Fibroblast of skin of right biceps (primary cell): ENCODE results near the gene AMACR.
A peak's percentile ranks its signal among the peaks of the same experiment; 100 is the strongest.
"Not testable (repeated sequence)": the region's sequence is repeated elsewhere in the genome, so short reads cannot be mapped to it uniquely, and the experiment has no call there.

ENCODE experiments used
- DNase-seq: peaks from one replicate; pipeline ENCODE4 v3.0.0-alpha.2; 2013

AMACR gene

DNA sequence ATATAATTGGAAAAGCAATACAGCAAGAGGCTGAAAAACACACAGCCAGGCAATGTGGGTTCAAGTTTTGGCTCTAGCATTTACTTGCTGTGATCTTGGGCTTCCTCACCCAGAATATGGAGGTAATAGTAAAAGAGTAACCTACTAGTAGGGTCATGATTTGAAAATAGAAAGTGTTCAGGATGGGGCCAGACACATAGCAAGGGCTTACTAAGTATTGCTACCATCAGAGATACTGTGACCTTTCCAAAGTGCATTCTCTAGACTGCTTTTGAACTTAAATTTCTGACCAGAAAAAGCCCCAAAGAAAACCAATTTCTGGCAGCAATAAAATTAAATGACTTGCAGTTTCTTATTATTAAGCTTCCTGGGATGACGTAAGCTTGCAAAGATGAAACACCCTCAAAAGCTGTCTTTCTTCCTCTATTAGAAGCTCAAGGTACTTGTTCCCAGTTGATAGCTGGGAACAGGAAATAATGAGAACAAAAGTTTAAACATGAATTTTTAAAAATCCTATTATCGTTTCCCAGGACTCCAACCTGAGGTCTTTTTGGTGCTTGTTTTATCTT lies 43.6 kb downstream of the AMACR start:
- DNase-seq: peak; percentile 15

DNA sequence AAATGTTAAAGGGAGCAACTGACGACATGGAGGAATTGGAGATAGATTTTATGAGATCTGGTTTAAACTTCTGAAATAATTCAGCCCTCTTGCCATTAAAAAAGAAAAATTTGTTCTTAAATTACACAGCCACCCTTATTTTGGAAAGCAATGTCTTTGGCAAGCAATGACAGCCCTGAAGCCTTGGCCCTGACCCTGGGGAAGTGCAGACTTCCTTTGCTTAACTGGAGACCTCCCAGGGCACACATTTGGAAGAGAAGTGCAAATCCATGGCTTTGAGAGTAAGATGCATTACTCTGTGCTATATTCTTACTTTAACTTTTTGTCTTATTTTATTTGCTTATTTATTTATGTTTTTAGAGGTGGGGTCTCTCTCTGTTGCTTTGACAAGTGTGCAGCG lies 49.7 kb downstream of the AMACR start:
- DNase-seq: no peak

DNA sequence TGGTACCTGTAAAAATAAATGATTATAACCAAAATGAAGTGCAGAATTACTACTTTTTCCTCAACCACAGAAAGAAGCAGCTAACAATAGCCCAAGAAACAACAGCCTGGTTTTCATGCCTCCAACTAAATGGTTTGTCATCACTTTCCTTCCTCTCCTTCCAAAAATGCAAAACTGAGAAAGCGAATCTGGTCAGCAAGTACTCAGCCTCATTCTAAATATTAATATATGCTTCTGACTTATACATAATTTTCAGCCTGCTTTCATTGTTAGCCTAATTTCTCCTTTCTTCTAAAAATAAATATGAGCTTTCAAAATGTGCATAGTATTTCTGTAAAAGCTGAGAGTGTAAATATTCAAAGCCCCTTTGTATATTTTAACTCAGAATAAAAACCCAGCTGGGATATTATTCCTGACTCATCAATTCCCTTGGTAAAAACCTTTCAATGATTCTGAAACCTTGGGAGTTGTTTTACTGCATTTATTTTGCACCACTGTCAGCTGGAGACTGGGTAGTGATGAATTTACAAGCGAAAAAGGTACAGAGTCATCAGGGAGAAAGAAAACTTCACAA lies 50.2 kb downstream of the AMACR start:
- no peak for DNase-seq

- DNase-seq: not testable (repeated sequence)
These were observed 55.7 kb downstream of the AMACR start for GRCh38 chr5:33952175-33952574.

DNA sequence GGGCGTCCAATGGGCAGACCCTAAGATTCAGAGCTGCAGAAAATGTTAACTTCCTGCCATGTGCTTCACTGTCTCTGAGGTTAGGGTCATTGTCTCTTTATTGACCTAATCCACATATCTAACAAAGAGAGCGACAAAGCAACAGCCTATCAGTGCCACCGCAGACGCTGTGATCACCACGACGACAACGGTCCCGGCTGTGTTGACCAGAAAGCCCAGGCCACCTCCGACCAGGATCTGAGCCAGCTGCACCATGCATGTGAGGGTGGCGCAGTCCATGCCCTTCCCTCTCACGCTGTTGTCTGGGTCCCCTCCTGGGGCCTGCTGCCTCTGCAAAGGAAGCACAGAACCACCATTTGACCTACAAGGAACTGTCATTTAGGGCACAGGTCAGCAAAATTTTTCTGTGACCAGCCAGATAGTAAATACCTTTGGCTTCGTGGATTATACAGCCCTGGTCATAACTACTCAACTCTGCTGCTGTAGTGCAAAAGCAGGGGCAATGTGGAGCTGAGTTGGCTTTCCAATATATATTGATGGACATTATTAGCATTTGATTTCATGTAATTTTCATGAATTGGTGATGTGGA lies 63.2 kb downstream of the AMACR start:
- no peak for DNase-seq

DNA sequence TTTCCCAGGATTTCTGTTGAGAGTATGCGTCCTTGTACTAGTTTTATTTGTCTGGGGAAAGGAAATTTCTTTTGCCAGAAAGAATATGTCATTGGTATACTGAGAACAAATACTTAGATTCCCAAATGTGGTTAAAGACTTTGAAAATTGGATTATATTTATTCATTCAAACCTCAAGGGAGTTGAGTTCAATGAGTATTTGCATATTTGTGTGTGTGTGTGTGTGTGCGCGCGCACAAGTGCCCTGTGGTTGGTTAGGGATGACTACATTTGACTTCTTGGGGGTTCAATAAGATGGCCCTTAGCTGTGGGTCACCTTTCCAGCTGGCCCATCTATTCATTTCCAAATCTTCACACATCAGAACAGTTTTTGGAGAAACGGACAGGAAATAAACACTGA lies 66.8 kb downstream of the AMACR start:
- DNase-seq: peak; percentile 17

DNA sequence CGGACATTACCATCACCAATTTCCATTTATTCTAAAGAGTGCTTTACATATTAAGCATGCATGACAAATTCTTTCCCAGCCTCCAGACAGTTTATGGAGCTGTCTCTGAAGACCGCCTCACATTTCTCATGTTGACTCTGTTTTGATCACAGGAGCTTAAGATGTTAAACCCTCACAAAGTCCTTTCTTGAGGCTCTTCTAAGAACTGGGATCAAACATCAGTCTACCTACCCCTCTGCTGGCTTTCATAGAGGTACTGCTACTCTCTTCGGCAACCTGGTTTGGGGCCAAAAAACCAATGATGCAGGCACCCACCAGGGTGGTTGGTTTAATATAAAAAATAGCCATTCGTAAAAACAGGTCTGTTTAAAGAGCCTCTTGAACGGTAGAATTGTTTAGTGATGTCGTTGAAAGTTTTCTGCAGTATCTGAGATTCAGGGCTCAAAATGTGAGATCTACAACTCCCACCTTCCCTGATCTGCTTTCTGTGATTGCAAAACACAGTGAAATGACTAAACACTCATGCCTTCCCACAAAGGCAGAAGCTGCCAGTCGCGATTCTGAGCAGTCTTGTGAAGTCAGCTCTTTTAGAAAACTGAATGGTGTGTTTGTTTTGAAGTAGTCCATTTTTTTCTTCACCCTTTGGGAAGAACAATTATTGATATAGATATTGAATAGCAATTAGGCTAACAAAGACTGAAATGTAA lies 68.1 kb downstream of the AMACR start:
- DNase-seq: peak; percentile 27

DNA sequence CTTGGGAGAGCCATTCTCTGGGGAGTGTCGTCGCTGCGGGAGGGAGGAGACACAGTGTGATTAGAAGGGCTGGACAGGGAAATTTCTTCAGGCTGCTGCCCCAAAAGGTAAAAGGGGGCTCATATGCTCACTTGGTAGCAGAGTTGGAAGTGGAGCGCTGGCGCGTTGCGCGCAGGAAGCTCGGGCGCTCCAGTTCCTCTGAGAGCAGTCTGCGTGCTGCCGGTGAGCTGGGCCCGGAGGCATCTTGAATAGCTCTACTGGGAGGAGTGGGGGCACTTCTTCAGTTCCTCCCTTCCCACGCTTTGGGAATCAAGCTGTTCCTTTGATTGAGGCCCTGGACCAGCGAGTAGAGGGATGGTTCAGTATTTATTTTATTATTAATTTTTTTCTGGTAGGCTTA lies 69.0 kb downstream of the AMACR start:
- DNase-seq: no peak

DNA sequence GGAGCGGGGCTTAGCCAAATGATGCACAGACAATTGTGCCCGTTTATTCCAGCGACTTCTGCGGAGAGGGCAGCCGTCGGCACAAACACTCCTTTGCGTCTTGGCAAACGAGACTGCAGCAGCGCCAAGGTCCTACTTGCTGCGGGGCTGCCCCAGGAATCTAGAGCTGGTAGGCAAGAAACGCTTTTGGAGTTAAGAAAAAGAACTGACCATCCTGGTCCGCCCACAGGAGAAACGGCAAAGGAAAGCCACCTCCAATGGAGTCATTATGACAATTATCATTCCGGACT lies 69.4 kb downstream of the AMACR start:
- DNase-seq: no peak

- no peak for DNase-seq
These were observed 69.9 kb downstream of the AMACR start for GRCh38 chr5:33937707-33938506.

DNA sequence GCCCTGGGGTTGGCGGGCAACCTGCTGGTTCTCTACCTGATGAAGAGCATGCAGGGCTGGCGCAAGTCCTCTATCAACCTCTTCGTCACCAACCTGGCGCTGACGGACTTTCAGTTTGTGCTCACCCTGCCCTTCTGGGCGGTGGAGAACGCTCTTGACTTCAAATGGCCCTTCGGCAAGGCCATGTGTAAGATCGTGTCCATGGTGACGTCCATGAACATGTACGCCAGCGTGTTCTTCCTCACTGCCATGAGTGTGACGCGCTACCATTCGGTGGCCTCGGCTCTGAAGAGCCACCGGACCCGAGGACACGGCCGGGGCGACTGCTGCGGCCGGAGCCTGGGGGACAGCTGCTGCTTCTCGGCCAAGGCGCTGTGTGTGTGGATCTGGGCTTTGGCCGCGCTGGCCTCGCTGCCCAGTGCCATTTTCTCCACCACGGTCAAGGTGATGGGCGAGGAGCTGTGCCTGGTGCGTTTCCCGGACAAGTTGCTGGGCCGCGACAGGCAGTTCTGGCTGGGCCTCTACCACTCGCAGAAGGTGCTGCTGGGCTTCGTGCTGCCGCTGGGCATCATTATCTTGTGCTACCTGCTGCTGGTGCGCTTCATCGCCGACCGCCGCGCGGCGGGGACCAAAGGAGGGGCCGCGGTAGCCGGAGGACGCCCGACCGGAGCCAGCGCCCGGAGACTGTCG lies 70.7 kb downstream of the AMACR start:
- DNase-seq: no peak

GRCh38 chr5:33936381-33937016 lies 71.4 kb downstream of the AMACR start, which contains the start of gene RXFP3:
Gene RXFP3 (plus strand): TSS chr5:33936386. CDS start chr5:33936741, 355 bp downstream.
- DNase-seq: peak; percentile 23
